IMR-90 (cell line): ENCODE data around the gene SLN. TPM values are rescaled to one million over a fixed set of nuclear protein-coding genes. Genes with fewer than 3 reads are reported as not detected.

ENCODE experiments used
- ATAC-seq: fragments of 200-7000 bp; cut with Tn5 transposase; 2 replicates; pipeline ENCODE4 v1.9.1; 2020; ENCODE audit warnings: low read depth, mild to moderate bottlenecking, moderate library complexity
- BruUV-seq: library from RNA; stranded (reverse); fragments of 400-500 nt; replicated peaks from 2 replicates; lab custom pipeline; 2021; lab: Mats Ljungman, UMichigan
- CTCF ChIA-PET: fragments of 300-600 bp; formaldehyde crosslinking; extraction: SDS; loops from one replicate; lab custom pipeline; 2021; ENCODE audit warnings: antibody characterized with exemption; lab: Yijun Ruan, JAX
- POLR2A ChIA-PET: fragments of 300-600 bp; sonication (Branson Sonifier 250); formaldehyde crosslinking; loops from one replicate; lab custom pipeline; 2022; ENCODE audit warnings: antibody characterized with exemption; ENCODE audit not compliant: unreplicated experiment; lab: Charles Lee
- DNase-seq: peaks from one replicate; pipeline ENCODE4 v3.0.0; 2013
- H2AFZ ChIP-seq: replicated peaks from 2 replicates; pipeline ENCODE3; 2013; ENCODE audit warnings: low read length, mild to moderate bottlenecking; ENCODE audit not compliant: poor library complexity
- H2AK5ac ChIP-seq: 2 replicates; pipeline ENCODE4 v1.6.1; 2013; ENCODE audit warnings: low read depth, low read length, inconsistent platforms
- H2AK9ac ChIP-seq: replicated peaks from 2 replicates; pipeline ENCODE3; 2013; ENCODE audit warnings: mild to moderate bottlenecking, low read depth, low read length, moderate library complexity; ENCODE audit not compliant: poor library complexity
- H2BK120ac ChIP-seq: 2 replicates; pipeline ENCODE4 v1.6.1; 2013; ENCODE audit warnings: low read depth, low read length, inconsistent platforms
- H2BK15ac ChIP-seq: 3 replicates; pipeline ENCODE4 v1.6.1; 2013; ENCODE audit warnings: low read depth, low read length, inconsistent platforms
- H2BK20ac ChIP-seq: 2 replicates; pipeline ENCODE4 v1.6.1; 2013; ENCODE audit warnings: low read depth, mild to moderate bottlenecking, inconsistent platforms, low read length, moderate library complexity
- H2BK5ac ChIP-seq: 2 replicates; pipeline ENCODE4 v1.6.1; 2013; ENCODE audit warnings: mild to moderate bottlenecking, low read depth, low read length, inconsistent platforms; ENCODE audit not compliant: poor library complexity, severe bottlenecking
- H3K14ac ChIP-seq: replicated peaks from 2 replicates; pipeline ENCODE4 v1.6.1; 2013; ENCODE audit warnings: low read depth, low read length, inconsistent platforms
- H3K18ac ChIP-seq: 2 replicates; pipeline ENCODE4 v1.6.1; 2013; ENCODE audit warnings: low read depth, low read length, control low read depth
- H3K23ac ChIP-seq: 2 replicates; pipeline ENCODE4 v1.6.1; 2013; ENCODE audit warnings: low read depth, low read length, inconsistent platforms
- H3K27ac ChIP-seq: 2 replicates; pipeline ENCODE4 v1.5.1; 2013; ENCODE audit warnings: mild to moderate bottlenecking, control low read depth, low read length; ENCODE audit not compliant: insufficient read depth
- H3K27me3 ChIP-seq: 2 replicates; pipeline ENCODE4 v1.6.1; 2013; ENCODE audit warnings: low read length; ENCODE audit not compliant: control insufficient read depth, insufficient read depth
- H3K36me3 ChIP-seq: 2 replicates; pipeline ENCODE4 v1.6.1; 2013; ENCODE audit warnings: low read length, mixed read lengths; ENCODE audit not compliant: control insufficient read depth, insufficient read depth
- H3K4ac ChIP-seq: 2 replicates; pipeline ENCODE4 v1.6.1; 2013; ENCODE audit warnings: low read depth, low read length, inconsistent platforms
- H3K4me1 ChIP-seq: 2 replicates; pipeline ENCODE4 v1.6.1; 2013; ENCODE audit warnings: low read length, mixed read lengths; ENCODE audit not compliant: control insufficient read depth, insufficient read depth
- H3K4me2 ChIP-seq: 2 replicates; pipeline ENCODE4 v1.6.1; 2013; ENCODE audit warnings: low read depth, mild to moderate bottlenecking, control low read depth, low read length, moderate library complexity
- H3K4me3 ChIP-seq: 2 replicates; pipeline ENCODE4 v1.5.1; 2013; ENCODE audit warnings: low read depth, mild to moderate bottlenecking, control low read depth, low read length, moderate library complexity; ENCODE audit not compliant: insufficient read depth
- H3K56ac ChIP-seq: 2 replicates; pipeline ENCODE4 v1.6.1; 2013; ENCODE audit warnings: low read length, inconsistent platforms; ENCODE audit not compliant: insufficient read depth; ENCODE audit errors: extremely low read depth
- H3K79me1 ChIP-seq, 2 experiments: 2 replicates each; pipeline ENCODE4 v1.6.1; 2013; ENCODE audit warnings: low read length in 2 of 2, inconsistent platforms in 1 of 2, low read depth in 1 of 2
- H3K9ac ChIP-seq: 2 replicates; pipeline ENCODE4 v1.6.1; 2013; ENCODE audit warnings: low read depth, low read length, control low read depth
- H3K9me1 ChIP-seq: 2 replicates; pipeline ENCODE4 v1.6.1; 2013; ENCODE audit warnings: low read length, inconsistent platforms; ENCODE audit not compliant: insufficient read depth
- H3K9me3 ChIP-seq: 2 replicates; pipeline ENCODE4 v1.6.1; 2013; ENCODE audit warnings: low read length; ENCODE audit not compliant: control insufficient read depth, insufficient read depth
- H4K20me1 ChIP-seq: 2 replicates; pipeline ENCODE4 v1.6.1; 2013; ENCODE audit warnings: low read length, inconsistent platforms; ENCODE audit not compliant: insufficient read depth
- H4K5ac ChIP-seq: 2 replicates; pipeline ENCODE4 v1.6.1; 2013; ENCODE audit warnings: mild to moderate bottlenecking, low read depth, low read length, control low read depth
- H4K8ac ChIP-seq, 2 experiments: 2 replicates each; pipeline ENCODE4 v1.6.1; 2013; ENCODE audit warnings: low read depth in 2 of 2, low read length in 2 of 2, control low read depth in 1 of 2, inconsistent platforms in 1 of 2
- H4K91ac ChIP-seq: 2 replicates; pipeline ENCODE4 v1.6.1; 2013; ENCODE audit warnings: low read depth, low read length, inconsistent platforms; ENCODE audit not compliant: insufficient read depth
- BHLHE40 ChIP-seq: fragments of 150-350 bp; IDR thresholded peaks from 2 replicates; pipeline ENCODE4 v1.6.1; 2016; ENCODE audit warnings: mild to moderate bottlenecking, low read depth, low read length
- CEBPB ChIP-seq: IDR thresholded peaks from 2 replicates; pipeline ENCODE4 v1.6.1; 2012; ENCODE audit warnings: low read depth, low read length, improper control_type of control experiment
- CHD1 ChIP-seq: IDR thresholded peaks from 2 replicates; pipeline ENCODE4 v1.6.1; 2012; ENCODE audit warnings: low read depth, low read length, improper control_type of control experiment
- CTCF ChIP-seq: conservative IDR thresholded peaks from 2 replicates; pipeline ENCODE4 v1.5.1; 2012; ENCODE audit warnings: mild to moderate bottlenecking, low read depth, low read length, improper control_type of control experiment
- ELK1 ChIP-seq: fragments of 150-350 bp; IDR thresholded peaks from 2 replicates; pipeline ENCODE4 v1.6.1; 2016; ENCODE audit warnings: low read depth, mild to moderate bottlenecking, low read length, moderate library complexity, borderline replicate concordance
- FOS ChIP-seq: fragments of 150-350 bp; IDR thresholded peaks from 2 replicates; pipeline ENCODE4 v1.6.1; 2016; ENCODE audit warnings: low read depth, low read length
- MAFK ChIP-seq: IDR thresholded peaks from 2 replicates; pipeline ENCODE4 v1.6.1; 2012; ENCODE audit warnings: low read depth, low read length, improper control_type of control experiment
- MAZ ChIP-seq: IDR thresholded peaks from 2 replicates; pipeline ENCODE4 v1.6.1; 2012; ENCODE audit warnings: low read depth, mild to moderate bottlenecking, low read length, improper control_type of control experiment, moderate library complexity, borderline replicate concordance
- MXI1 ChIP-seq: IDR thresholded peaks from 2 replicates; pipeline ENCODE4 v1.6.1; 2012; ENCODE audit warnings: low read depth, mild to moderate bottlenecking, low read length, moderate library complexity, borderline replicate concordance
- NFE2L2 ChIP-seq: fragments of 150-350 bp; IDR thresholded peaks from 2 replicates; pipeline ENCODE4 v1.6.1; 2016; ENCODE audit warnings: low read depth, mild to moderate bottlenecking, low read length
- POLR2A ChIP-seq: IDR thresholded peaks from 2 replicates; pipeline ENCODE4 v1.6.1; 2012; ENCODE audit warnings: mild to moderate bottlenecking, low read depth, low read length
- RAD21 ChIP-seq: IDR thresholded peaks from 2 replicates; pipeline ENCODE4 v1.6.1; 2012; ENCODE audit warnings: low read length, improper control_type of control experiment
- RCOR1 ChIP-seq: IDR thresholded peaks from 2 replicates; pipeline ENCODE4 v1.6.1; 2012; ENCODE audit warnings: mild to moderate bottlenecking, low read length, improper control_type of control experiment; ENCODE audit not compliant: insufficient replicate concordance
- RFX5 ChIP-seq: IDR thresholded peaks from 2 replicates; pipeline ENCODE4 v1.8.0; 2012; ENCODE audit warnings: low read depth, mild to moderate bottlenecking, low read length, moderate library complexity
- SMC3 ChIP-seq: fragments of 150-350 bp; IDR thresholded peaks from 2 replicates; pipeline ENCODE4 v1.6.1; 2016; ENCODE audit warnings: low read depth, mild to moderate bottlenecking, antibody characterized with exemption, low read length, moderate library complexity
- USF2 ChIP-seq: fragments of 150-350 bp; IDR thresholded peaks from 2 replicates; pipeline ENCODE4 v1.6.1; 2017; ENCODE audit warnings: mild to moderate bottlenecking, antibody characterized with exemption, low read length, low read depth
- WGBS, 2 experiments: methylation state at CpG; one replicate each; pipeline versions ENCODE4 v1.1.5 to v1.1.7; 2013; ENCODE audit warnings: missing lambda C conversion rate in 2 of 2; ENCODE audit not compliant: insufficient read length in 1 of 2; ENCODE audit errors: extremely low coverage in 2 of 2; 5-methylcytosine and 5-hydroxymethylcytosine counted together
- dilution Hi-C: fragments of 300-500 bp; cut with HindIII; formaldehyde crosslinking; loops from one replicate; pipeline ENCODE4 v1.14.3; 2018; ENCODE audit warnings: low sequenced_read_pairs; ENCODE audit not compliant: unreplicated experiment
- in situ Hi-C: fragments of 300-500 bp; cut with MboI; formaldehyde crosslinking; loops from 3 replicates; pipeline ENCODE4 v1.14.3; 2019; ENCODE audit warnings: low sequenced_read_pairs, inconsistent platforms, mixed read lengths
- intact Hi-C: fragments of 100-400 bp; cut with micrococcal nuclease; formaldehyde crosslinking; loops from 2 replicates; pipeline ENCODE4 v1.10.0; 2022
- polyA plus RNA-seq, 3 experiments: library from polyadenylated mRNA; depleted of rRNA; stranded (reverse); fragments of >200 nt; gene quantifications; 2 replicates each; pipeline ENCODE4 v1.2.3, GENCODE V29; 2012; ENCODE audit warnings: low replicate concordance in 1 of 3
- total RNA-seq: library from RNA; depleted of rRNA; stranded (reverse); fragments of >200 nt; gene quantifications from 2 replicates; pipeline ENCODE4 v1.2.3, GENCODE V29; 2012

SLN gene
- total and polyA plus RNA-seq, 2 of the 4 experiments (the other 2 are of a cell fraction), result not detected

GRCh38 chr11:107679255-107680024 lies 32.4 kb downstream of the SLN start:
- dilution Hi-C loops, result no loop called here
- Histone ChIP-seq H4K91ac (no peak overlapping the region), H3K18ac (no peak overlapping the region), H3K56ac (no peak overlapping the region), H3K36me3 (no peaks in the 10 kb centered on the region), H2AK5ac (no peak overlapping the region), H2BK15ac (no peak overlapping the region), H3K4me3 (no peak overlapping the region), H4K8ac (no peak overlapping the region), H3K27me3 (peaks cover 14% of the 10 kb centered on the region), H3K27ac (no peak overlapping the region), H3K9ac (no peak overlapping the region), H4K5ac (no peak overlapping the region), H4K20me1 (no peaks in the 10 kb centered on the region), H3K9me3 (no peaks in the 10 kb centered on the region), H3K14ac (no peak overlapping the region), H3K23ac (no peak overlapping the region), H2AK9ac (no peak overlapping the region), H2AFZ (no peak overlapping the region), H2BK20ac (no peak overlapping the region), H3K9me1 (no peaks in the 10 kb centered on the region), H3K4me2 (no peak overlapping the region), H2BK120ac (no peak overlapping the region), H3K4ac (no peak overlapping the region), H3K4me1 (no peaks in the 10 kb centered on the region), H3K79me1 (no peaks in the 10 kb centered on the region), H2BK5ac (no peak overlapping the region)
- intact Hi-C loops, result loop anchor here (10.0 kb wide), 1 partner anchor 215 kb away; no protein-coding TSS in a partner anchor
- no CpG with 5 or more reads among the region's 4 CpGs for WGBS, 2 experiments
- no peak for TF ChIP-seq RAD21
- TF ChIP-seq RFX5, result no peak
- no peak for TF ChIP-seq USF2
- no peak for TF ChIP-seq CHD1
- no peak for TF ChIP-seq SMC3
- TF ChIP-seq BHLHE40, result no peak
- TF ChIP-seq CTCF, result no peak
- TF ChIP-seq CEBPB, result no peak
- no peak for TF ChIP-seq RCOR1
- TF ChIP-seq MXI1, result no peak
- no peak for TF ChIP-seq ELK1
- TF ChIP-seq MAFK, result no peak
- no peak for TF ChIP-seq MAZ
- no peak for TF ChIP-seq FOS
- no peak for TF ChIP-seq NFE2L2
- no peak for TF ChIP-seq POLR2A
- ATAC-seq (no peak), DNase-seq (no peak)
- in situ Hi-C loops, result no loop called here
- CTCF ChIA-PET, result no interaction called here
- POLR2A ChIA-PET, result no interaction called here
- no TSS peak for BruUV-seq
